HCT116 (cell line): ENCODE data around the gene DNAJC10.
"Not testable (repeated sequence)": the region's sequence is repeated elsewhere in the genome, so short reads cannot be mapped to it uniquely, and the experiment has no call there.

Source experiments
- ATF3 ChIP-seq: IDR thresholded peaks from 2 replicates; pipeline ENCODE4 v1.6.1; 2012
- CEBPB ChIP-seq: IDR thresholded peaks from 2 replicates; pipeline ENCODE4 v1.6.1; 2012; ENCODE audit warnings: low read depth
- CTCF ChIP-seq, 3 experiments: fragments of 200-600 bp in 1 of 3; sonication (generic) in 1 of 3; IDR thresholded peaks in 2 of 3; conservative IDR thresholded peaks in 1 of 3; 2 replicates each; pipeline ENCODE4 v1.5.1; 2012 to 2017; ENCODE audit warnings: low read depth in 2 of 3, low read length in 2 of 3, antibody characterized with exemption in 1 of 3, borderline replicate concordance in 1 of 3, control low read depth in 1 of 3, mild to moderate bottlenecking in 1 of 3, mixed read lengths in 1 of 3, mixed run types in 1 of 3, moderate library complexity in 1 of 3; ENCODE audit not compliant: insufficient read depth in 1 of 3
- ELF1 ChIP-seq: IDR thresholded peaks from 2 replicates; pipeline ENCODE4 v1.6.1; 2012; ENCODE audit warnings: low read depth, borderline replicate concordance
- EZH2 ChIP-seq: fragments of 200-600 bp; sonication (generic); IDR thresholded peaks from 2 replicates; pipeline ENCODE4 v1.6.1; 2017; ENCODE audit warnings: antibody characterized with exemption, mixed run types
- JUND ChIP-seq: IDR thresholded peaks from 2 replicates; pipeline ENCODE4 v1.6.1; 2012
- POLR2A ChIP-seq: IDR thresholded peaks from 2 replicates; pipeline ENCODE4 v1.7.0; 2011; ENCODE audit warnings: borderline replicate concordance; ENCODE audit not compliant: insufficient read depth, insufficient read length; ENCODE audit errors: extremely low read depth
- POLR2AphosphoS5 ChIP-seq: IDR thresholded peaks from 2 replicates; pipeline ENCODE4 v1.6.1; 2011; ENCODE audit warnings: mild to moderate bottlenecking, low read depth, low read length, moderate library complexity
- RAD21 ChIP-seq: IDR thresholded peaks from 2 replicates; pipeline ENCODE4 v1.6.1; 2012; ENCODE audit warnings: low read depth, mild to moderate bottlenecking
- REST ChIP-seq: IDR thresholded peaks from 2 replicates; pipeline ENCODE4 v1.6.1; 2012; ENCODE audit warnings: low read depth

GRCh38 chr2:182719116-182719515 is 3.1 kb downstream of the DNAJC10 start:
- TF ChIP-seq RAD21; ELF1; EZH2; CTCF (IDR thresholded peaks at IDR 0.05 in 2 of 3, conservative IDR thresholded peaks at IDR 0.05 in 1 of 3; ENCODE audit: borderline replicate concordance in 1 of 3, insufficient read depth in 1 of 3, low read depth in 2 of 3, low read length in 2 of 3); REST; JUND; POLR2AphosphoS5; POLR2A; CEBPB; ATF3: not testable (repeated sequence)
